ENCODE results near the gene SLC16A4.

DNA sequence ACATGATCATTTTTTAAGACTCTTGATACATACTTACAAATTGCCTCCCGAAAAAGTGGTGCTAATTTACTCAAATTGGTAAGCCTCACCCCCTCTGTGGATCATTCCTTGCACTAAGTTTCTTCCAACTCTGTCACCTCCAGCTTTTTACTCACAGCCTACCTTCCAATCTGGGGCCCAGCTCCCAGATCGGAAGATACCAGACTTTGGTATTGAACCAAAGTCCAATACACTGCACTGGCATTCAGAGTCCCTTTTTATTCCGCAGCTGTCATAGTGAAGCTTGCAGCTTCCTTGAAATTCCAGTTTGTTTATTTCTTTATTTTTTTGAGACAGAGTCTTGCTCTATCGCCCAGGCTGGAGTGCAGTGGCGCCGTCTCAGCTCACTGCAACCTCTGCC, 18.5 kb upstream of the SLC16A4 start:
- TF ChIP-seq, protein P1, sequence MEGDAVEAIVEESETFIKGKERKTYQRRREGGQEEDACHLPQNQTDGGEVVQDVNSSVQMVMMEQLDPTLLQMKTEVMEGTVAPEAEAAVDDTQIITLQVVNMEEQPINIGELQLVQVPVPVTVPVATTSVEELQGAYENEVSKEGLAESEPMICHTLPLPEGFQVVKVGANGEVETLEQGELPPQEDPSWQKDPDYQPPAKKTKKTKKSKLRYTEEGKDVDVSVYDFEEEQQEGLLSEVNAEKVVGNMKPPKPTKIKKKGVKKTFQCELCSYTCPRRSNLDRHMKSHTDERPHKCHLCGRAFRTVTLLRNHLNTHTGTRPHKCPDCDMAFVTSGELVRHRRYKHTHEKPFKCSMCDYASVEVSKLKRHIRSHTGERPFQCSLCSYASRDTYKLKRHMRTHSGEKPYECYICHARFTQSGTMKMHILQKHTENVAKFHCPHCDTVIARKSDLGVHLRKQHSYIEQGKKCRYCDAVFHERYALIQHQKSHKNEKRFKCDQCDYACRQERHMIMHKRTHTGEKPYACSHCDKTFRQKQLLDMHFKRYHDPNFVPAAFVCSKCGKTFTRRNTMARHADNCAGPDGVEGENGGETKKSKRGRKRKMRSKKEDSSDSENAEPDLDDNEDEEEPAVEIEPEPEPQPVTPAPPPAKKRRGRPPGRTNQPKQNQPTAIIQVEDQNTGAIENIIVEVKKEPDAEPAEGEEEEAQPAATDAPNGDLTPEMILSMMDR (IDR thresholded peaks at IDR 0.05 in 4 of 5, conservative IDR thresholded peaks at IDR 0.05 in 1 of 5): no peak
- no peak for TF ChIP-seq POLR2A (IDR thresholded peaks at IDR 0.05)

Measured in gastrocnemius medialis (tissue), 4 donors.